HepG2 (cell line): ENCODE results near the gene CRADD. TPM values are rescaled to one million over a fixed set of nuclear protein-coding genes. Genes with fewer than 3 reads are reported as not detected.

Experiments
- ATAD3A ChIP-seq: sonication (generic); formaldehyde crosslinking; IDR thresholded peaks from 2 replicates; pipeline ENCODE4 v1.4.0; 2020; ENCODE audit warnings: missing genetic modification reagents
- GTF2F1 ChIP-seq: fragments of 150-350 bp; IDR thresholded peaks from 2 replicates; pipeline ENCODE4 v1.6.1; 2014; ENCODE audit warnings: low read length
- HES4 ChIP-seq: sonication (generic); formaldehyde crosslinking; IDR thresholded peaks from 2 replicates; pipeline ENCODE4 v1.9.0; 2021; ENCODE audit warnings: mild to moderate bottlenecking, missing genetic modification reagents, borderline replicate concordance
- KLF15 ChIP-seq: sonication (generic); formaldehyde crosslinking; IDR thresholded peaks from 2 replicates; pipeline ENCODE4 v1.8.1; 2023; ENCODE audit warnings: borderline replicate concordance, mild to moderate bottlenecking, inconsistent platforms, missing genetic modification reagents, mixed read lengths
- MIER2 ChIP-seq: IDR thresholded peaks from 2 replicates; pipeline ENCODE4 v1.6.1; 2016; ENCODE audit warnings: missing biosample characterization, missing genetic modification reagents
- NR2C2 ChIP-seq: sonication (generic); formaldehyde crosslinking; IDR thresholded peaks from 2 replicates; pipeline ENCODE4 v1.4.0; 2020; ENCODE audit warnings: missing genetic modification reagents, mild to moderate bottlenecking, moderate library complexity, borderline replicate concordance
- REPIN1 ChIP-seq: sonication (generic); formaldehyde crosslinking; IDR thresholded peaks from 2 replicates; pipeline ENCODE4 v1.8.0; 2022; ENCODE audit warnings: missing genetic modification reagents, low read depth, mild to moderate bottlenecking, borderline replicate concordance
- SATB2 ChIP-seq: sonication (generic); formaldehyde crosslinking; IDR thresholded peaks from 2 replicates; pipeline ENCODE4 v1.5.0; 2020; ENCODE audit warnings: missing genetic modification reagents
- SIX4 ChIP-seq: sonication (generic); formaldehyde crosslinking; IDR thresholded peaks from 2 replicates; pipeline ENCODE4 v1.4.0; 2020; ENCODE audit warnings: missing genetic modification reagents
- SOX6 ChIP-seq, 2 experiments: fragments of 450-650 bp in 1 of 2; sonication (generic) in 1 of 2; formaldehyde crosslinking in 1 of 2; IDR thresholded peaks; 2 replicates each; pipeline versions ENCODE4 v1.4.0 to v1.6.1; 2017 to 2020; ENCODE audit warnings: antibody characterized with exemption in 1 of 2, mild to moderate bottlenecking in 1 of 2, missing genetic modification reagents in 1 of 2
- SUZ12 ChIP-seq: fragments of 150-350 bp; IDR thresholded peaks from 2 replicates; pipeline ENCODE4 v1.6.1; 2014; ENCODE audit warnings: low read depth, low read length
- TCF7L2 ChIP-seq: IDR thresholded peaks from 2 replicates; pipeline ENCODE4 v1.6.1; 2011; ENCODE audit warnings: mild to moderate bottlenecking, low read depth, low read length, moderate library complexity
- THAP11 ChIP-seq: IDR thresholded peaks from 2 replicates; pipeline ENCODE4 v1.6.1; 2016; ENCODE audit warnings: missing biosample characterization, missing genetic modification reagents
- ZEB1 ChIP-seq: IDR thresholded peaks from 2 replicates; pipeline ENCODE4 v1.6.1; 2012; ENCODE audit warnings: mild to moderate bottlenecking, low read depth, inconsistent platforms; ENCODE audit not compliant: insufficient replicate concordance
- ZFP37 ChIP-seq: sonication (generic); formaldehyde crosslinking; IDR thresholded peaks from 2 replicates; pipeline ENCODE4 v1.4.0; 2020; ENCODE audit warnings: missing genetic modification reagents, borderline replicate concordance
- ZNF101 ChIP-seq: sonication (generic); formaldehyde crosslinking; IDR thresholded peaks from 2 replicates; pipeline ENCODE4 v1.4.0; 2020; ENCODE audit warnings: mild to moderate bottlenecking, low read depth, missing genetic modification reagents, borderline replicate concordance
- ZNF292 ChIP-seq: sonication (generic); formaldehyde crosslinking; IDR thresholded peaks from 2 replicates; pipeline ENCODE4 v1.8.1; 2022; ENCODE audit warnings: mild to moderate bottlenecking, low read depth, missing genetic modification reagents, borderline replicate concordance
- ZNF337 ChIP-seq: sonication (generic); formaldehyde crosslinking; IDR thresholded peaks from 2 replicates; pipeline ENCODE4 v1.5.1; 2020; ENCODE audit warnings: missing genetic modification reagents, low read depth, mild to moderate bottlenecking, borderline replicate concordance
- ZNF367 ChIP-seq: sonication (generic); formaldehyde crosslinking; IDR thresholded peaks from 2 replicates; pipeline ENCODE4 v1.4.0; 2020; ENCODE audit warnings: missing genetic modification reagents, borderline replicate concordance
- ZNF44 ChIP-seq: sonication (generic); formaldehyde crosslinking; IDR thresholded peaks from 2 replicates; pipeline ENCODE4 v1.5.1; 2020; ENCODE audit warnings: mild to moderate bottlenecking, missing genetic modification reagents
- ZNF543 ChIP-seq: sonication (generic); formaldehyde crosslinking; IDR thresholded peaks from 2 replicates; pipeline ENCODE4 v1.4.0; 2020; ENCODE audit warnings: mild to moderate bottlenecking, missing genetic modification reagents
- ZNF781 ChIP-seq: sonication (generic); formaldehyde crosslinking; IDR thresholded peaks from 2 replicates; pipeline ENCODE4 v1.5.1; 2020; ENCODE audit warnings: borderline replicate concordance, mild to moderate bottlenecking, missing genetic modification reagents; ENCODE audit errors: not compliant biosample characterization
- ZSCAN9 ChIP-seq: IDR thresholded peaks from 2 replicates; pipeline ENCODE4 v1.6.1; 2016; ENCODE audit warnings: borderline replicate concordance
- polyA plus RNA-seq, 8 experiments: library from polyadenylated mRNA; depleted of rRNA in 3 of 8; stranded (reverse) in 7 of 8; unstranded in 1 of 8; fragments of >200 nt; fragmentation: Illumina TruSeq in 4 of 8; extraction: Trizol in 4 of 8; gene quantifications; 2 replicates each; pipeline versions ENCODE4 v1.2.1 to v1.2.3, GENCODE V29; 2011 to 2016; ENCODE audit warnings: low read depth in 4 of 8, missing spikeins in 1 of 8, mixed read lengths in 1 of 8; ENCODE audit not compliant: insufficient read depth in 1 of 8
- total RNA-seq, 5 experiments: library from RNA; depleted of rRNA; stranded (reverse); fragments of >200 nt; fragmentation: Illumina TruSeq; extraction: Trizol; gene quantifications; 2 replicates each; pipeline ENCODE4 v1.2.3, GENCODE V29; 2016; ENCODE audit warnings: low read depth in 1 of 5
- TF ChIP-seq, protein P1 (sequence below): sonication (generic); formaldehyde crosslinking; IDR thresholded peaks from 2 replicates; pipeline ENCODE4 v1.8.0; 2022; ENCODE audit warnings: mild to moderate bottlenecking, missing genetic modification reagents; ENCODE audit not compliant: insufficient replicate concordance
- TF ChIP-seq, protein P2 (sequence below): sonication (generic); formaldehyde crosslinking; IDR thresholded peaks from 2 replicates; pipeline ENCODE4 v1.4.0; 2020; ENCODE audit warnings: missing genetic modification reagents
- TF ChIP-seq, protein P3 (sequence below): sonication (generic); formaldehyde crosslinking; IDR thresholded peaks from 2 replicates; pipeline ENCODE4 v1.9.0; 2021; ENCODE audit warnings: missing genetic modification reagents, borderline replicate concordance

CRADD gene
- total and polyA plus RNA-seq, 2 of the 13 experiments (the other 11 are each of a cell fraction or from before 2014, with no cell fraction given) = 12.4 to 18.8 TPM

DNA sequence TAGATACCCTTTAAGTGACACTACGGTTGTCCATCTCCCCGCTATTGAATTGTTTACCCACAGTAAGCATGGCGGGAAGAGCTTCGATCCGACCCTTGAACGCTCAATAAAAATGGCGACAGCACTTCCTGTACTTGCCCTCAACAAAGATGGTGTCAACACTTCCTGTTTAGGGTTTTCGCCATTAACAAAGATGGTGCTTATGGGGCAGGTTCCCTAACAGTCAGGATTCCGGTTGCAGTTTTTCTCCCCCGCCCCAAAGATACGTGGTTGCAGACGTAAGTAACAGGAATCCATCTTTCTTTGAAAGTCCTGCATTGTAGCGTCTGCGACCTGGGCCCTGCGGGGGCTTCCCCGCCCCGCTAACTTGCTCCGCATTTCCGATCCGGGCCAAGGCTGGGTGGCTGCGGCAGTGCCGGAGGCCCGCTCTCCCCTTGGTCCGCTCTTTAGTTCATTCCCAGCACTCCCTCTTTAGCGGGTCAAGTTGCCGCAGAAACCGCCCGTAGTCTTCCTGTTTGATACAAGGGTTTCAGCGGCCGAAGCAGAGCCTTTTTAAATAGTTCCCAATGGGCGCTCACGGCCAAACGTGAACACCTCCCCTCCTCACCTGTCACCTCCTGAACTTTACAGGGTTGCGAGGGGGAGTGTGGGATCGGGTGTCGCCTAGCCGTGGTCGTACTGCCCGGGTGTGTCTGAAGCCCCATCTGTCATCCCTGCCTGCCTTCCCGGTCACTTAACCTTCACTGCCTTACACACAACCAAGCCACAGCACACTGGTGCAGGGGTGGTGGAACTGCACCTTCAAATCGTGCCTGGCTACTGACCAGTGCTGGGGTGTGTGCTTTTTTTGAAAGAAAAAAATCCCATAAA, at the start of gene CRADD (continued):
- TF ChIP-seq HES4 (no peak), GTF2F1 (no peak), ZNF543 (CRISPR knock-in tag) (peak; percentile 46; the same call in 1 of the 2 replicates), ZSCAN9 (CRISPR knock-in tag) (peak; percentile 48; the same call in 1 of the 2 replicates), SATB2 (no peak), ZNF781 (CRISPR knock-in tag) (no peak), THAP11 (CRISPR knock-in tag) (peak; percentile 94), ZNF292 (CRISPR knock-in tag) (peak; percentile 39; the same call in 1 of the 2 replicates), SUZ12 (no peak), ZNF367 (CRISPR knock-in tag) (no peak), SOX6 (IDR thresholded peaks at IDR 0.05) (no peak), SOX6 (CRISPR knock-in tag; IDR thresholded peaks at IDR 0.05) (peak; percentile 63; the same call in 1 of the 2 replicates), ZNF337 (0 out of 2 replicates have a peak, but pooled peaks have one; percentile 61), ZEB1 (no peak), REPIN1 (CRISPR knock-in tag) (peak; percentile 32; the same call in 1 of the 2 replicates), ATAD3A (CRISPR knock-in tag) (no peak), MIER2 (CRISPR knock-in tag) (peak; percentile 82), ZFP37 (no peak), SIX4 (CRISPR knock-in tag) (0 out of 2 replicates have a peak, but pooled peaks have one; percentile 69), KLF15 (CRISPR knock-in tag) (no peak), TCF7L2 (no peak), NR2C2 (CRISPR knock-in tag) (peak; percentile 97), ZNF44 (CRISPR knock-in tag) (0 out of 2 replicates have a peak, but pooled peaks have one; percentile 25), ZNF101 (no peak)
- TF ChIP-seq, protein P1, sequence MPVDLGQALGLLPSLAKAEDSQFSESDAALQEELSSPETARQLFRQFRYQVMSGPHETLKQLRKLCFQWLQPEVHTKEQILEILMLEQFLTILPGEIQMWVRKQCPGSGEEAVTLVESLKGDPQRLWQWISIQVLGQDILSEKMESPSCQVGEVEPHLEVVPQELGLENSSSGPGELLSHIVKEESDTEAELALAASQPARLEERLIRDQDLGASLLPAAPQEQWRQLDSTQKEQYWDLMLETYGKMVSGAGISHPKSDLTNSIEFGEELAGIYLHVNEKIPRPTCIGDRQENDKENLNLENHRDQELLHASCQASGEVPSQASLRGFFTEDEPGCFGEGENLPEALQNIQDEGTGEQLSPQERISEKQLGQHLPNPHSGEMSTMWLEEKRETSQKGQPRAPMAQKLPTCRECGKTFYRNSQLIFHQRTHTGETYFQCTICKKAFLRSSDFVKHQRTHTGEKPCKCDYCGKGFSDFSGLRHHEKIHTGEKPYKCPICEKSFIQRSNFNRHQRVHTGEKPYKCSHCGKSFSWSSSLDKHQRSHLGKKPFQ = no peak
- TF ChIP-seq, protein P2, sequence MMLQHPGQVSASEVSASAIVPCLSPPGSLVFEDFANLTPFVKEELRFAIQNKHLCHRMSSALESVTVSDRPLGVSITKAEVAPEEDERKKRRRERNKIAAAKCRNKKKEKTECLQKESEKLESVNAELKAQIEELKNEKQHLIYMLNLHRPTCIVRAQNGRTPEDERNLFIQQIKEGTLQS (CRISPR knock-in tag) = no peak
- TF ChIP-seq, protein P3, sequence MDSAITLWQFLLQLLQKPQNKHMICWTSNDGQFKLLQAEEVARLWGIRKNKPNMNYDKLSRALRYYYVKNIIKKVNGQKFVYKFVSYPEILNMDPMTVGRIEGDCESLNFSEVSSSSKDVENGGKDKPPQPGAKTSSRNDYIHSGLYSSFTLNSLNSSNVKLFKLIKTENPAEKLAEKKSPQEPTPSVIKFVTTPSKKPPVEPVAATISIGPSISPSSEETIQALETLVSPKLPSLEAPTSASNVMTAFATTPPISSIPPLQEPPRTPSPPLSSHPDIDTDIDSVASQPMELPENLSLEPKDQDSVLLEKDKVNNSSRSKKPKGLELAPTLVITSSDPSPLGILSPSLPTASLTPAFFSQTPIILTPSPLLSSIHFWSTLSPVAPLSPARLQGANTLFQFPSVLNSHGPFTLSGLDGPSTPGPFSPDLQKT = no peak
